ENCODE data around the gene TEAD1. TPM values are rescaled to one million over a fixed set of nuclear protein-coding genes. Genes with fewer than 3 reads are reported as not detected.

TEAD1 gene
- total and polyA plus RNA-seq, 10 of the 15 experiments (the other 5 are each of a cell fraction or from before 2014, with no cell fraction given), result 0.01 to 0.59 (median 0.04) TPM; not detected in 6

- Histone ChIP-seq H2AFZ (ENCODE audit: control insufficient read depth, low read depth, low read length) (no peak overlapping the region), H3K27me3 (replicated peaks in 1 of 2; ENCODE audit: control insufficient read depth in 2 of 2, insufficient read depth in 2 of 2, low read length in 1 of 2) (no peaks in the 10 kb centered on the region), H3K27ac (ENCODE audit: control insufficient read depth, insufficient read depth) (no peak overlapping the region), H3K4me1 (ENCODE audit: control insufficient read depth, insufficient read depth, low read length) (no peaks in the 10 kb centered on the region), H3K4me3 (no peak overlapping the region), H3K9me3 (replicated peaks; ENCODE audit: control insufficient read depth, insufficient read depth, low read length) (no peaks in the 10 kb centered on the region), H3K79me2 (ENCODE audit: control insufficient read depth, insufficient read depth, low read length) (no peaks in the 10 kb centered on the region), H3K9ac (ENCODE audit: control insufficient read depth, insufficient read depth, low read length) (no peak overlapping the region), H4K20me1 (ENCODE audit: control insufficient read depth, insufficient read depth) (no peaks in the 10 kb centered on the region), H3K4me2 (ENCODE audit: control insufficient read depth, insufficient read depth) (no peak overlapping the region), H3K36me3 (ENCODE audit: control insufficient read depth in 2 of 2, insufficient read depth in 2 of 2, low read length in 1 of 2) (no peaks in the 10 kb centered on the region)
- TF ChIP-seq RELA (IDR thresholded peaks at IDR 0.05; ENCODE audit: borderline replicate concordance, partially characterized antibody) (no peak), CBX3 (IDR thresholded peaks at IDR 0.05; ENCODE audit: borderline replicate concordance, low read depth) (no peak), YY1 (IDR thresholded peaks at IDR 0.05; ENCODE audit: low read depth, low read length) (no peak), IRF4 (IDR thresholded peaks at IDR 0.05; ENCODE audit: low read depth, low read length) (no peak), MAX (IDR thresholded peaks at IDR 0.05; ENCODE audit: low read depth, low read length) (no peak), SMC3 (IDR thresholded peaks at IDR 0.05; ENCODE audit: borderline replicate concordance, low read length) (no peak), TCF7 (IDR thresholded peaks at IDR 0.05; ENCODE audit: borderline replicate concordance) (no peak)
- FAIRE-seq, result no peak
- ChIA-PET RAD21 (ENCODE audit: unreplicated experiment) (no interaction called here), CTCF (no interaction called here), SMC1A (ENCODE audit: uncharacterized antibody, unreplicated experiment) (no interaction called here), POLR2A (no interaction called here)
- intact Hi-C loops (cut with micrococcal nuclease; ENCODE audit: unreplicated experiment), result no loop called here
- WGBS (ENCODE audit: insufficient coverage, insufficient replicate concordance, low lambda C conversion rate, missing lambda C conversion rate), result 14% methylated on average over 3 of the region's 3 CpGs
- DNase-seq (ENCODE audit: low read depth, low spot score), result no peak
- in situ Hi-C loops (cut with MboI), result no loop called here
- no peak for ATAC-seq
- no TSS peak for BruUV-seq (replicated peaks)
Observed at GRCh38 chr11:12754582-12755234, 80.5 kb downstream of the TEAD1 start.
